ENCODE results near the gene NALCN.

DNA sequence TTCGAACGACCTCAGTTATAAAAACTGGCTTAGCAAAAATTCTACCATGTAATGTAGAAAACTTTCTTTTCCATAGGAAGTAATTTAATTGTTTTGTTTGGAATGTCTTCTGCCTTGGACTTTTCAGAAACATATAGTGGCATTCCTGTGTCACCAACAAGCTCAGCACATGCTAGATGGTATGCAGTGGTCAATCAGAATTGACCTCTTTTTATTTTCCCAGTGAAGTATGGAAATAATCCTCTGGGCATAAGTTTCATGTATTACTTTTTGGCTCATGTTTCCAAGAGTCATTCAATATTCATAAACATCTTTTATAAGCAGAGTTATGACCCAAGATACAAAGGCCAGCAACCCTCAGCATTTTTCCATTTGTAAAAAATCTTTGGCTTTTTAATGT lies 33.6 kb downstream of the NALCN start:
- no peak for TF ChIP-seq ZSCAN18 (tag by site-specific recombination; IDR thresholded peaks at IDR 0.05)
- no peak for TF ChIP-seq ZBTB7A (tag by site-specific recombination; IDR thresholded peaks at IDR 0.05; ENCODE audit: low read depth)
- TF ChIP-seq, protein P1, sequence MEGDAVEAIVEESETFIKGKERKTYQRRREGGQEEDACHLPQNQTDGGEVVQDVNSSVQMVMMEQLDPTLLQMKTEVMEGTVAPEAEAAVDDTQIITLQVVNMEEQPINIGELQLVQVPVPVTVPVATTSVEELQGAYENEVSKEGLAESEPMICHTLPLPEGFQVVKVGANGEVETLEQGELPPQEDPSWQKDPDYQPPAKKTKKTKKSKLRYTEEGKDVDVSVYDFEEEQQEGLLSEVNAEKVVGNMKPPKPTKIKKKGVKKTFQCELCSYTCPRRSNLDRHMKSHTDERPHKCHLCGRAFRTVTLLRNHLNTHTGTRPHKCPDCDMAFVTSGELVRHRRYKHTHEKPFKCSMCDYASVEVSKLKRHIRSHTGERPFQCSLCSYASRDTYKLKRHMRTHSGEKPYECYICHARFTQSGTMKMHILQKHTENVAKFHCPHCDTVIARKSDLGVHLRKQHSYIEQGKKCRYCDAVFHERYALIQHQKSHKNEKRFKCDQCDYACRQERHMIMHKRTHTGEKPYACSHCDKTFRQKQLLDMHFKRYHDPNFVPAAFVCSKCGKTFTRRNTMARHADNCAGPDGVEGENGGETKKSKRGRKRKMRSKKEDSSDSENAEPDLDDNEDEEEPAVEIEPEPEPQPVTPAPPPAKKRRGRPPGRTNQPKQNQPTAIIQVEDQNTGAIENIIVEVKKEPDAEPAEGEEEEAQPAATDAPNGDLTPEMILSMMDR (tag by site-specific recombination; IDR thresholded peaks at IDR 0.05), result no peak
- no peak for TF ChIP-seq ZNF37A (tag by site-specific recombination; IDR thresholded peaks at IDR 0.05)
- TF ChIP-seq RBAK (tag by site-specific recombination; IDR thresholded peaks at IDR 0.05), result no peak
- TF ChIP-seq ATF2 (tag by site-specific recombination; IDR thresholded peaks at IDR 0.05; ENCODE audit: low read depth), result no peak
- TF ChIP-seq ZNF175 (tag by site-specific recombination; IDR thresholded peaks at IDR 0.05), result no peak
- TF ChIP-seq MZF1 (tag by site-specific recombination; IDR thresholded peaks at IDR 0.05; ENCODE audit: borderline replicate concordance), result no peak

Measured in HEK293 (cell line).